Measurements from ENCODE around the gene MRPL38. TPM values are rescaled to one million over a fixed set of nuclear protein-coding genes. Genes with fewer than 3 reads are reported as not detected.

MRPL38 gene
- polyA plus RNA-seq, 1 experiment = 16.6 TPM

DNA sequence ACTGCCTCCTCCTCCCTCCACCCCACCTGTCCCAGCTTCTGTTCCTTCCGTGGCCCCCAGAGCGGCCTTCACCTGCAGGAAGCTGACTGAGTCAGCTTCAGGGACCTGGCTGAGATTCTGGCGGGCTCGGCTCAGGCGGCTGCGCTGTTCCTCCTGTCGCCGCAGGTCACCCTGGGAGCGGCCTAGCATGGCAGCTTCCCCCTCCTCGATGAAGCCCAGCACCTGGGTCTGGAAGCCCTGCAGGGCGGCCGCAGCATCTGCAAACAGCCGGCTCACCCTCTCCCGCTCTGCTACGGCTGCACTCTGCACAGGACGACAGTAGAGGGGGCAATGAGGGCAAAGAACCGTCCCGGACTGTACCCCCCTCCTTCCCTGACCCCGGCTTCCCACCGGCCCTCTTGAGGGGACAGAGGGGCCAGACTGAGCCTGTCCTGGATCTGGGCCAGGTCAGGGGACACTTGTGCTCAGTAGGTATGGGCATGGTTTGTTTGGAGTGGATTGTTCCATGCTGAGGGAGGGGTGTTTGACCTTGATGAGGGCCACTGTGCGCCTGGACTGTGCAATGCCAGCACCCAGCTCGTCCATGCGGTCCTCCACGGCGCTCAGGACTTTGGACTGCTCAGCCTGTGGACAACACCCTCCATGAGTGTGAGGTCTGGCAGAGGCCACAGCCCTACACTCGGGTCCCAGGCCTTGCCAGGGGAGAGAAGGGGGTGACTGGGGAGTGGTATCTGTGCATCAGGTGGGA lies 28.3 kb downstream of the MRPL38 start:
- CTCF ChIA-PET = interaction anchor here (1.3 kb wide), 1 partner anchor 21 kb away, joined by 5 read pairs; the partner anchor contains the start of gene WBP2
- Histone ChIP-seq H3K27ac (ENCODE audit: low read depth, low read length) (peak overlapping the region; percentile 89), H3K4me3 (ENCODE audit: low read depth, low read length) (peak overlapping the region; percentile 73), H3K9me3 (ENCODE audit: control insufficient read depth, insufficient read depth, low read length) (no peaks in the 10 kb centered on the region; the same call in 1 of the 2 replicates), H3K27me3 (ENCODE audit: control insufficient read depth, insufficient read depth, low read length) (peaks cover 6% of the 10 kb centered on the region)
- TF ChIP-seq, protein P1, sequence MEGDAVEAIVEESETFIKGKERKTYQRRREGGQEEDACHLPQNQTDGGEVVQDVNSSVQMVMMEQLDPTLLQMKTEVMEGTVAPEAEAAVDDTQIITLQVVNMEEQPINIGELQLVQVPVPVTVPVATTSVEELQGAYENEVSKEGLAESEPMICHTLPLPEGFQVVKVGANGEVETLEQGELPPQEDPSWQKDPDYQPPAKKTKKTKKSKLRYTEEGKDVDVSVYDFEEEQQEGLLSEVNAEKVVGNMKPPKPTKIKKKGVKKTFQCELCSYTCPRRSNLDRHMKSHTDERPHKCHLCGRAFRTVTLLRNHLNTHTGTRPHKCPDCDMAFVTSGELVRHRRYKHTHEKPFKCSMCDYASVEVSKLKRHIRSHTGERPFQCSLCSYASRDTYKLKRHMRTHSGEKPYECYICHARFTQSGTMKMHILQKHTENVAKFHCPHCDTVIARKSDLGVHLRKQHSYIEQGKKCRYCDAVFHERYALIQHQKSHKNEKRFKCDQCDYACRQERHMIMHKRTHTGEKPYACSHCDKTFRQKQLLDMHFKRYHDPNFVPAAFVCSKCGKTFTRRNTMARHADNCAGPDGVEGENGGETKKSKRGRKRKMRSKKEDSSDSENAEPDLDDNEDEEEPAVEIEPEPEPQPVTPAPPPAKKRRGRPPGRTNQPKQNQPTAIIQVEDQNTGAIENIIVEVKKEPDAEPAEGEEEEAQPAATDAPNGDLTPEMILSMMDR (IDR thresholded peaks at IDR 0.05; ENCODE audit: low read depth, low read length) = peak; percentile 17; the same call in 1 of the 2 replicates
- no peak for DNase-seq (ENCODE audit: low read depth, low spot score)
- POLR2A ChIA-PET = interaction anchor here (0.8 to 1.3 kb wide), 3 partner anchors 18 to 21 kb away, joined by 4 to 12 read pairs (median 4); partner anchors contain the start of gene WBP2

DNA sequence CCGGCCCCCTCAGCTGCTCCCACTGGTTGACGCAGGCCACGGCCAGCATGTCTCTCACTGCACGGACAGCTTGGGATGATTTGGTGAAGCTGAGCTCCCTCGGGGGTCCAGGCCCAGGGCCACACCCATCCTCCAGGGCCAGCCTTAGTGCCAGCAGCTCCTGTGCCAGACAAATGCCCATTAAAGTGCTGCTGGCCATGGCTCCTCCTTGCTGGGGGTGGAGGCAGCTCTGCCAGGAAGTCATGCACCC lies 28.8 kb downstream of the MRPL38 start:
- DNase-seq (ENCODE audit: low read depth, low spot score) = no peak
- peaks cover 3% of the 10 kb centered on the region for H3K27me3 ChIP-seq (ENCODE audit: control insufficient read depth, insufficient read depth, low read length)
- POLR2A ChIA-PET = interaction anchor here (0.8 kb wide), 1 partner anchor 20 kb away, joined by 4 read pairs; no protein-coding TSS in a partner anchor
- peak overlapping the region; percentile 89 for H3K27ac ChIP-seq (ENCODE audit: low read depth, low read length)
- CTCF ChIA-PET = interaction anchor here (0.6 kb wide), 1 partner anchor 20 kb away, joined by 3 read pairs; no protein-coding TSS in a partner anchor
- no peaks in the 10 kb centered on the region; the same call in 1 of the 2 replicates for H3K9me3 ChIP-seq (ENCODE audit: control insufficient read depth, insufficient read depth, low read length)
- no peak overlapping the region for H3K4me3 ChIP-seq (ENCODE audit: low read depth, low read length)
- TF ChIP-seq, protein P1 (IDR thresholded peaks at IDR 0.05; ENCODE audit: low read depth, low read length) = no peak

DNA sequence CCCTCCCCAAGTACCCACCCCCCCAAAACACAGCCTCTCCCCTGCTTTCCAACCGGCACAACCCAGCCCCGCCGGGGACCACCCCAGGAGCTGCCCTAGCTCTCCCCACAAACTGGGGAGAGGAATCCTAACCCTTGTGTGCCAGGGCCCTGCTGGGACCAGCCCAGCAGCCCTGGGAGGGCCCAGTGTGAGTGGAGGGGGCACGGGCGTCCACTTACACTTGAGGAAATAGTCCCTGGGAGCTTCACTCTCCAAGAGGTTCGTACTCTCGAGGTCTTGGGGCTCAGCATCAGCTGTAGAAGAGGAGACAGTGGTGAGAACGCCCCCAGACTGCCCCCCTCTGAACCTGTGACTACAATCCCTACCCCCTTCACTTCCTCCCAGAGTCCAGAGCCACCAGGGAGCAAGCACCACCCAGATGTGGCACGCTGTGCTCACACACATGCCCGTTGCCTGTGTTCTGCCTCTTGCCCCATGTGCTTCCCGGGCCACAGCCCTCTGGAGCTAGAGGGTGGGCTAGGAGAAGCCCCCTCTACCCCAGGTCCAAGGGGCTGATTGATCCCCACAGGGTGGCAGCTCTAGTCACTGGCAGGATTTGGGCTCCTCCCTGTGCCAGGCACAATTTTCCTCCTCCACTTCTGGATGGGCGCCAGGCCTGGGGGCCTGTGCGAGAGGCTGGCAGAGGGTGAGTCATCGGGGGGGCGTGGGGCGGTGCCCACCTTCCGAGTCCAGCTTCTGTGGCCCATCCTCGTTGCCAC lies 29.3 kb downstream of the MRPL38 start:
- Histone ChIP-seq H3K4me3 (ENCODE audit: low read depth, low read length) (no peak overlapping the region), H3K27ac (ENCODE audit: low read depth, low read length) (no peak overlapping the region), H3K27me3 (ENCODE audit: control insufficient read depth, insufficient read depth, low read length) (no peaks in the 10 kb centered on the region), H3K9me3 (ENCODE audit: control insufficient read depth, insufficient read depth, low read length) (no peaks in the 10 kb centered on the region; the same call in 1 of the 2 replicates)
- ChIA-PET CTCF (interaction anchor here (0.6 kb wide), 1 partner anchor 20 kb away, joined by 3 read pairs; no protein-coding TSS in a partner anchor), POLR2A (interaction anchor here (0.8 kb wide), 1 partner anchor 20 kb away, joined by 4 read pairs; no protein-coding TSS in a partner anchor)
- TF ChIP-seq, protein P1 (IDR thresholded peaks at IDR 0.05; ENCODE audit: low read depth, low read length) = no peak
- DNase-seq (ENCODE audit: low read depth, low spot score) = no peak

DNA sequence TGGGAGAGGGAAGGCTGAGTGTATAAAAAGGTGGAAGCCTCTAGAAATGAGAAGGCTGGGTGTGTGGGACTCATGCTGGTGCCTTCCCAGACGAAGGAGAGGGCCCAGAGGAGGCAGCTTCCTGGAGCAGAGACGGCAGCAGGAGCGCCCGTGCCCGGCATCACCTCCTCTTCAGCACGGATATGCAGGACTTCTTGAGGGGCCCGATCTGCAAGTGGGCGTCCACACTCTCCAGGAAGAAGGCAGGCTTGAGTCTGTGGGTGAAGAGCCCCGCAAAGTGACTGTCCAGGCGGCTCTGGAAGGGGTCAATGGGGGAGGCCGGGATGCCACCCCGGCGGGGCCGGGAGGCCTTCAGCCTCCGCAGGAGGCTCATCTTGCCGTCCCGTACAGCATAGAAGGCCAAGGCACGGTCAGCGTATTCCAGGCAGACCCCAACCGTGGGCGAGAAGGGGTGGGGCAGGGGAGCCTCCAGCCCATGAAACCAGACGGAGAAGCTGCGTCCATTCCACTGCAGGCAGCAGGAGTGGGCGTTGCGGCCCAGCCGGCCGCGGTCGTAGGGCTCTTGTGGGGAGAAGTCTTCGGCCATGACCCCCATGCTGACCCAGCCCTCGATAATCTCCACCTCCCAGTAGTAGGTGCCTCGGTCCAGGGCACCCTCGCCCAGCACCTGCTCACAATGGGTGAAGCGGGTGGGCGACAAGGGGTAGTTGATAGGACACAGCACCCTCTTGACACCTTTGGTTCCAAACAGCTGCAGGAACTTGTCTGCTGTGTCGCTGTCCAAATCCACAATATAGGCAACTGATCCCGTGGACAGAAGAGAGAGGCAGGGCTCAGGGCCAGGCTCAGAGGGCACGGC lies 30.1 kb downstream of the MRPL38 start:
- CTCF ChIA-PET = no interaction called here
- Histone ChIP-seq H3K9me3 (ENCODE audit: control insufficient read depth, insufficient read depth, low read length) (no peaks in the 10 kb centered on the region; the same call in 1 of the 2 replicates), H3K27me3 (ENCODE audit: control insufficient read depth, insufficient read depth, low read length) (no peaks in the 10 kb centered on the region), H3K4me3 (ENCODE audit: low read depth, low read length) (no peak overlapping the region), H3K27ac (ENCODE audit: low read depth, low read length) (no peak overlapping the region)
- TF ChIP-seq, protein P1 (IDR thresholded peaks at IDR 0.05; ENCODE audit: low read depth, low read length) = no peak
- POLR2A ChIA-PET = interaction anchor here (0.8 kb wide), 1 partner anchor 95 kb away, joined by 5 read pairs; no protein-coding TSS in a partner anchor
- no peak for DNase-seq (ENCODE audit: low read depth, low spot score)

Data from AG04450 (cell line).